CD4-positive, alpha-beta T cell treated with Interleukin-6 for 4 hours (primary cell): ENCODE measurements around the gene EEF1AKMT1.

Experiments used
- DNase-seq: peaks from one replicate; pipeline ENCODE4 v3.0.0-alpha.2; 2020; ENCODE audit warnings: mixed read lengths

The EEF1AKMT1 gene

DNA sequence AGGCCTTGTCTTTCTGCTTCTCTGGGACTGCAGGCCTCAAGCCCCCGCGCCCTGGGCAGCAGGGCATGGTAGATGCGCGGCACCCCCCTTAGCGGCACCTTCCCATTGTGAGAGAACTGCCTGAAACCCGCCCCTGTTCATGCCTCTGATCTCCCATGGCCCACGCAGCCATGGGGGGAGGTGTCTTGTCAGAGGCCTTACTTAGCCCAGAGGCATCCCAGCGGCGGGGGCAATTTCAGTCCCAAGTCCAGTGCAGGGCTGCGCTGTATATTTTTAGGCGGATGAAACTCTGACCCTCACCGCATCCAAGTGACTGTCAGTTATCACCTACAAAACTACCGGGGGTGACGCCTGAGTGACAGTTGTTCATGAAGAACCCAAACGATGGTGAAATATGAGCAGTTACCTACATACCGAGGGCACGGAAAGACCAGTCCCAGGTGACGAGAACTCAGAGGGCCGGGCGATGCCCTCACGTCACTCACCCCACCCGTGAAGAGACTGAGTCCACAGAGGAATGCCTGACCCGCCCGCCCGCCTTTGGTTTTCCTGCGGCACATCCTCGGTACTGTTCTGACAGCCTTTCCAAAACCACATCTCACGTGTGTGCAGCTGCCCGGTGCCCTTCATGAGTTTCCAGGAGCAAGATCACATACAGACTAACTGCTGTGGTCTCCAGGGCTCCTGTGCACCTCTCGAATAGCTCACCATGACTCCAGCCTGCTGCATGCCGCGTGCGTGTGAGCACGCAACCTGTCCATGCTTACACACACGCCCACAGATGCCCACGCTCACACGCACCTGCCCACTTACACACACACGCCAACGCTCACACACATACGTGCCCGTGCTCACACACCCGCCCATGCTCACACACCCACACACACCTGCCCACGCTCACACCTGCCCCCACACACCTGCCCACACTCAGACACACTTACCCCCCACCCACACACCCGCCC, 55.9 kb downstream of the EEF1AKMT1 start:
- no peak for DNase-seq

DNA sequence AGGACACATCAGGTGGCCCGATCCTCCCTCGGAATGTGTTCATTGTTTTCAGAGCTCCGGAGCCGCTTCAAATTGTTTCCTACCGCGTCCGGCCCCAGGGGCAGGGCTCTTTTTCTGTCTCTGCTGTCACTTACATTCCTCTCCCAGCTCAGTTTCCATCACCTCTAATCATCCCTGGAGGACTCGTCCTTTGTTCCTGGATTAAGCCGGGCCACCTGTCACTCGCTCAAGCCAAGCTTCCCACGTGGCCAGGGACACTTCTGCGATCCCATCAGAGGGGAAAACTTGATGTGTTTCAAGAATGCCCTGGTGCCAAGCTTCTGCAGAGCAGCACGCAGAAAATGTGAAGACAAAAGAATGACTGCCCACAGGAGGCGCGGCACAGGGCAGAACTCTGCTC, 56.8 kb downstream of the EEF1AKMT1 start:
- DNase-seq, result no peak

DNA sequence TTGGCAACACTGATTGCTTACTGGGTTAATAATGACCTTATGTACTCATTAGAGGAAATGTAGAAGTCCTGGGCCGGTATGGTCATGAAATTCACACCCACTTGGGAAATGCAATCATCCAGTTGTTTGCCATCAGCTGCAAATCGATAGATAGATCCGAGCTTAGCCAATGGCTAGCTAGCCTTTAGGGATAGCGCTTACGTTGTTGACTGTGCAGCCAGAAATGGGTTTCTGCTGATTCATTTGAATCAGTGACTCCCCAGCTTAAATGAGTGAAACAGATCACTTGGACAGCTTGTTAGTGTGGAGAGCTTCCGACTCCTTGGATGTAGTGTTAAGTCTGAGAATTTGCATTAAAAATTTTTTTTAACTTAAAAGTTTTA, 58.4 kb downstream of the EEF1AKMT1 start:
- DNase-seq, result no peak

DNA sequence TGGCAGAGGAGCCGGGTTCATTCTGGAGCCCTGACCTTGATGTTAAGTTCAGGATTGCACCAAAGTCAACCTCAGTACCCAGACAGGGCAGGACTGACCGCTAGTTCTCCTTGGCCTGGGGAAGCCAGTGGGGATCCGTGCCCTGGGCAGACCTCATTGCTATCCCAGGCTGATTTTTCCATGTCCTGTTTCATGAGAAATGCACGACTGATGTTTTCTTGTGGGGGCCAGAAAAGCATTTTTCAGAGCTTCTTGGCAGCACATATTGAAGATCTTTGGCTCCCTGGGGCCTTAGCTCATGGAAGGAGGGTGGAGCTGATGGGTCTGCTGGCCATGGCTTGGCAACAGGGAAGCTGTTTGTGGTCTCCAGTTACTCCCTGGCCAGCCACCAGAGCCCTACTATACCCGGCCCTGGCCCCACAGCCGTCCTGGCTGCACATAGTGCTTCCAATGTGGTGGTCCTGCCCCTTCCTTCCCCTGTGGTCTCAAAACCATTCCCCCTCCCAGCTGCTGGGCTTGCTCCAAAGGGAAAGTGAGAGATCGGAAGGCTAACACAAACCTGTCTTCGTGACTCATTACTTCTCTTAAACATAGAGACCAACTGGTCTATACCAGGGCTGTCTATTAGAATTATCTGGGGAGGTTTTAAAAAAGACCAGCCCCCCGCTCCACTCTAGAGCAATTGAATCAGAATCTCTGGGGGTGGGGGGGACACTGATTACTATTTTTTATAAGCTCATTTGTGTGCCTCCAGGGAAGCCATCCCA, 59.0 kb downstream of the EEF1AKMT1 start:
- no peak for DNase-seq

DNA sequence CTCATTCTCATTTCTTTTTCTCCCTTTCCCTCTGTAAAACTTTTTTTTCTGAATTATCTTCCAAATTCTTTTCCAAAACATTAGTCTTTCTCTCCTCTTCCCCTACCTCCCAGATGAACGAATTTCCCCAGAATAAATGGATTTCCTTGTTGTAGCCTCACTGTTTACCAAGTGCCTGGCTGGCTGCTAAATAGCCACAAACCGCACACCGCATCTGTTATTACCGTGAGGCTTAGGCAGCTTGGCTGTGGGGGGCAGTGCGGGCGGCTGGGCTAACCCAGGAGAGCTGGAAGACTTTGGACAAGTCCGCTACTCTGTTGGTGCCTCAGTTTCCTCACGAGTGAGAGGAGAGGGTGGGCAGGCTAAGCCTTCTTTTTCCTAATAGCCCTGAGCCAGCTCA, 59.6 kb downstream of the EEF1AKMT1 start:
- DNase-seq, result no peak

DNA sequence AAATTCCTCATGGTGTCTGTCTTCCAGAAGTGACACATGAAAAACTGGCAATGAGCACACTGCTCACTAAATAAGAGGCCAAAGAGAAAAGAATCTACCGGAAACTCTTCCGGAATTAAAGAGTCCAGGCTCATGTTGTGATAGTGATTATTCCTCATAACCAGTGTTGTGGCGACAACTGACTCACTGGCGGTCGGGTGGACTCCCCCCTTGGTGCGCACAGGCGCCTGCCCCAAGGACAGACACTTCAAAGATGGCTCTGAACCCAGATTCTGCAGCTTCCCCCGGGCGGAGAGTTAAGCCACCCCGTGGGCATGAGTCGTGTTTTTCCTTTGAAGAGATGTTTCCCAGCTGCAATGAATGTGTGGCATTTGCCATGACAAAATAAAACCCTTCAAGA, 60.0 kb downstream of the EEF1AKMT1 start:
- no peak for DNase-seq

DNA sequence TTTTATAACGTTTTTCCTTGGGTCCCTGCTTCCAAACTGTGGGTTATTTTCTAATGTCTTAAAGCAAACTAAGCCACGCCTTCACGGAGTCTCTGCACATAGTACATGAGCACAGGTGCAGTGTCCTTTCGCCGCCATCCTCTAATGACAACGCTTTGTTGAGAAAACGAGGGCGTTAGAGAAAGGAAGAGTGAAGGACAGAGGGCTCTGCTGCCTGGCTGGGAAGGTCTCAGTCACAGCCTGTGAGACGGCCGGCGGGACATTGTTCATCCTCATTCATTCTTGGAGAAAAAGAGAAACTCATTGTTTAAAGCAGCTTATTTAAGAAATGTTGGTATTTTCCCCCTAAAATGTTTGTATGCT, 60.8 kb downstream of the EEF1AKMT1 start:
- DNase-seq, result no peak

DNA sequence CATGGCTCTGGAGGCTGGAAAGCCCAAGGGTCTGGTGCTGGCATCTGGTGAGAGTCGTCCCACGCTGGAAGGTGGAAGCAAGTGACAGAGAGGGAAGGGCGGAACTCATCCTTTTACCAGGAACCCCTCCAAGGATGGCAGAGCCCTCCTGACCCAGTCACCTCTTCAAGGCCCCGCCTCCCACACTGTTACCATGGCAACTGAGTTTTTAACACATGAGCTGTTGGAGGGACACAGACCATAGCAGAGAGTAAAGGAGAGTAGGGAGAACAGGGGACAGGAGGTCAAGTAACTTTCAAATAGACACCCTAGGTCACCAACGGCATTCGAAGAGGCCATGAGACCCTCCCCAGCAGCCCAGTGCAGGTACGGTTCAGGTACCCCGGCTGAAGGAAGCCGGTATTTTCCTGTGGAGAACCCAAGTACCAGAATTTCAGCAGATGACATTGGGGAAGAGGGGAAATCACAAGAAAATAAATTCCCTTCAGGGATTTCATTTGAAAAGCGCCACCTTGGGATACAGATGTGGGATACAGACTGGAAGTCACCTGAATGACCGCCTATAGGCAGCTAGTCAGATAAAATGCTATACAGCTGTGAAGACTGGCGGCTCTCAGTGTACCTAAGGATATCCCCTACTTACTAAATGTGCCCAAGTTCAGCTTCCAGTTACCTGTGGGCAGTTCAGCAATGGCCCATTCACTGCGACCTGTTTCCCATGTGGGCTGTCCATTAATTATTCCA, 62.3 kb downstream of the EEF1AKMT1 start:
- no peak for DNase-seq

DNA sequence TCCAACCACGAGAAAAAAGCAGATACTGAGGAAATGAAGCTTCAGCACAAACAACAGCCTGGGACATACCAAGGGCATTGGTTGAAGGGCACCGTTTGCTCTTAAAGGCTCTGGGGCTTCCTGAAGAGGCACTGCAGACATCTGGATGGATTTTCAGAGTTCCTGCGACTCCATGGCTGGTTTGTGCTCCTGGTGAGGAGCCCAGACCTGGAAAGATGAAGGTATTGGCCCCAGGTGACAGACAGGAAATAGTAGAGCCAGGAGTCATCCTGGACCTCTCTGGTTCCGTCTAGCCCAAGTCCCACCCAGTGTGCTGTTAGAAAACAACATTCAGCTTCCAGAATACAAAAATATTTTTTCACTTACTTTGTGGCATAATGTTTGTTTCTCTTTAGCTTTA, 64.0 kb downstream of the EEF1AKMT1 start:
- no peak for DNase-seq

DNA sequence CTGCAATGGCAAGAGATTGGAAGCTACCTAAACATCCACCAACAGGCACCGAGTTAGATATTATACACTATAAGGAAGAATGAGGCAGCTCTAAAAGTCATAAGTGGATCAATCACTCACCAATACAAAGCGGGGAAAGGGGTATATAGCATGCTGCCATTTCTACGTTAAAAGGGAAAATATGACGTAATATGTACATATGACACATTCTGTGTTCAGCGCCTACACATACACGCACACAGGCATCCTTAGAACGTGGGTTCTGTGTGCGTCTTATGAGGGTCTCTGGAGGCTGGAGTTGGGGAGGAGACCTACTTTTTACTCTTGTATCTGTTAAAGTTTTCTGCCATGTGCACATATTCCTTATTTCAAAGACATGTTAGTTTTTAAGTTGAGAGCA, 64.4 kb downstream of the EEF1AKMT1 start:
- DNase-seq, result no peak

DNA sequence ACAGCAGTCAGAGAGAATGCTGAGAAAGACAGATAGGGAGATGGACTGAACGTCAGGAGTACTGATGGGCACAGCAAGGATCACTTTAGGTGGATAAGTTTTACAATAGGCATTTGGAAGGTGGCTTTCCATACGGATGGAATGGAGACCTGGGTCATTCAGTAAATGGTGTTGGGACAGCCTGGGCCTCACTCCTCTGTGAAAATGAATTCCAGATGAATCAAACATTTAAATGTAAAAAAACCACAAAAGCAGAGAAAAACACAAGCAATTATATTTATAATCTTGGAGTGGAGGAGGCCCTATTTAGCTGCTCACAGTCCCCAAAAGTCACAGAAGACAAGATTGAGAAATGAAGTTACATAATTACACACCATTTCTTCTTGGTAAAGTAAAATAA, 65.5 kb downstream of the EEF1AKMT1 start:
- DNase-seq, result no peak

DNA sequence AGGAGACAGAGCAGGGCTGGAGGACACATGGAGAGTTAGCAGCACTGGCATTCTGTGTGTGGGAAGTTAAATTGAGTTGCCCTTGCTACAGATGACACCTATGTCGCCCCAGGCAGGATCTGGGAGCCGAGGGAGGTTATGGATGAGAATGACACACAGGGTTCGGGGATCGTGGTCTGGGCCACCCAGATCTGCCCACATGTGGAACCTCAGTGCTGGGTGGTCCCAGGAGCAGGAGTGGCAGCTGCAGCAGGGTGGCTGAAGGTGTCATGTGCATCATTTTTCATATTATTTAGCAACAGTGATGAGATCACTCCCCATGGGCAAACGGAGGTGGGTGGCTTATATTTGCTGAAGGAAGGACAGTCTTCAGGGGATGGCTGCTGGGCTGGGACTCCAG, 67.1 kb downstream of the EEF1AKMT1 start:
- no peak for DNase-seq

DNA sequence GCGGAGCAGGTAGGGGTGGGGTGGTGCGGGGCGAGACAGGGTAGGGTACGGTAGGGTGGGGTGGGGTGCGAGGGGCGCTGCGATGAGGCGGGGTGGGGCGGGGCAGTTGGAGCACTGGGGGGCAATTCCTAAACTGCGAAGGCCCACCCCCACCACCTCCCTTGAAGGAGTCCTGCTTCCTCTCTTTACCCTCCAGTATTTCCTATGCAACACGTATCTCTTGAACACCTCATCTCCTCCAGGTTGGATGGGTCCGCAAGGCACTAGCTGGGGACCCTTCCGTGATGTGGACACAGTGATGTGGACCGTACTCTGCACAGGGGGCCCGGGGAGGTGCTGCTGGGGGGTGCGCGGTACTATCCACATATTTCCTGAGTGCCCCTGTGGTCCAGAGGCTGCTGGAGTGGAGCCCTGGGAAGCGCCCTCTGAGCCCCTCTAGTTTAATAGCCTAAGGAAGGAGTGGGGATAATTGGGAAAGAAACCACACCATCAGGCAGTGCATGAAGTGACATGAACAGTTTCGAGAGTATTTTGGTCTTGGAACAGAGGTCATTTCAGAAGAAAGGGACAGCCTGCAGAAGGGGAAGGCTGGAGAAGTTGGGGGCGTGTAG, 69.2 kb downstream of the EEF1AKMT1 start:
- DNase-seq, result no peak

DNA sequence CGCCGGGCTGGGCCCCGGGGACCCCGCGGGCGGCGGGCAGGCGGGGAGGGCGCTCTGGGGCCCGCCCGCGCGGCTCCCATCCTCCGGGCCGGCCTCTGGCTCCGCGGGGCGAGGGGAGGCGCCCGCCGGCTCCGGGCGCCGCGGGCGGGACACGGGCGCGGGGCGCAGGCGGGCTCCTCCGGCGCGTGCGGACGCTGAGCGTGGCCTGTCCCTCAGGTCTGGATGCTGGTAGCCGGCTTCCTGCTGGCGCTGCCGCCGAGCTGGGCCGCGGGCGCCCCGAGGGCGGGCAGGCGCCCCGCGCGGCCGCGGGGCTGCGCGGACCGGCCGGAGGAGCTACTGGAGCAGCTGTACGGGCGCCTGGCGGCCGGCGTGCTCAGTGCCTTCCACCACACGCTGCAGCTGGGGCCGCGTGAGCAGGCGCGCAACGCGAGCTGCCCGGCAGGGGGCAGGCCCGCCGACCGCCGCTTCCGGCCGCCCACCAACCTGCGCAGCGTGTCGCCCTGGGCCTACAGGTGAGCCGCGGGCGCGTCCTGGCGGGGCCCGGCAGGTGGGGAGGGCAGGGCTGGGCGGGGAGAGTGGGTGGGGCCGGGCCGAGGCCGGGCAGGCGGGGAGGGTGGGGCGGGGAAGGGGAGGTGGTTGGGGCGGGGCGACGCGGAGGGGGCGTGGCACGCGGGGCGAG, 69.8 kb downstream of the EEF1AKMT1 start:
- peak; percentile 78 for DNase-seq

DNA sequence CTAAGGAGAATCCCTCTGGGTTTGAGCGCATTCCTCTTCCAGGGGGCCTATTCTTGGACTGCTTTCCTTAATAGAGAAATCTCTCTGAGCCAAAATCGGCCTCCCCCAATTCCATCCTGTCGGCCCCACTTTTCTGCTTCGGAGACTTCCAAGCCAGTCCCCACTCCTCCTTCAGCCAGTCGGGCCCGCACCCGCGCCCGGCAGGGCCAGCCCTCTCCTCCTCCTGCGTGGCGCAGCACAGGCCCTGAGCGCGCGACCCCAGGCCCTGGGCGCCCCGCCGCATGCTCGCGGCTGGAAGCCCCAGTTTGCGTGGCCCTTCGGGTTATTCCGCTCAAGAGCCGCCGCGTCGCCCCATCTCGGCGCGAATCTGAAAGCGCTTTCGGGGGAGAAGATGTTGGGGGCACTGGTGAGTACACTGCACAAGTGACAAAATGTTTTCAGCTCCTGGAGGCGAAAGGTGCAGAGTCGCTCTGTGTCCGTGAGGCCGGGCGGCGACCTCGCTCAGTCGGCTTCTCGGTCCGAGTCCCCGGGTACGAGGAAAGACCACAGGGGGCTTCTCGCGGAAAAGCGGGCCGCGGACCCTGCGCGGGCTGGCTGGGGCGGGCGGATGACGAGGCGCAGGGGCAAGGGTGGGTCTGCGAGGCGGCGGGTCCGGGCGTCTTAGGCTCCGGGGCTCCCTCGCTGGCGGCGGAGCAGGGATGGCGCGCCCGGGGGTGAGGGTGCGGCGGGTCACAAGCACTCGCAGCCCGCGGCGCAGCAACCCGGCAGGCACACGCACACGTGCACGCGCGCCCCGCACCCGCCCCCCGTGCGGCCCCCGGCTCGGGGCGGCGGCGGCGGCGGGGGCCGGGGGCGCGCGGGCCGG, 70.6 kb downstream of the EEF1AKMT1 start, which contains the start of gene IL17D:
IL17D (plus strand) TSS at position 785 of the 865 bp plus-strand sequence. CDS start 303 bp downstream, outside the sequence.
- peak; percentile 38 for DNase-seq

DNA sequence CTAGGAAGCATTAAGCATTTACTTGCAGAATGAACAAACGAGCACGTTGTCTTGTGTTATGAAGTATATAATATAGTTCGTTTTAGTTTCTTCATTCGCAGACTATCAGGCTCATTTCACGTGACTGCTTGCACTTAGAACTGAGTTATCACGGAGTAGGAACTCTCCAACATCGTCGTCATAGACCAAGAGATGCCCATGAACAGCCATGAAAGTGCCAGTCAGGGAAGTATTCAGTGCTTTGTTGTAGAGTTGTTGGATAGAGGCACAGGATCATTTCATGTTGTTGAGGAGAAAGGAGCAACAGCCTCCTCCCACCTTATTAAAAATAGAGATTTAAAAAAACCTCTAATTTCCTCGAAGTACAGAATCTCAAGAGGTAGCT, 71.2 kb downstream of the EEF1AKMT1 start:
- DNase-seq, result no peak

DNA sequence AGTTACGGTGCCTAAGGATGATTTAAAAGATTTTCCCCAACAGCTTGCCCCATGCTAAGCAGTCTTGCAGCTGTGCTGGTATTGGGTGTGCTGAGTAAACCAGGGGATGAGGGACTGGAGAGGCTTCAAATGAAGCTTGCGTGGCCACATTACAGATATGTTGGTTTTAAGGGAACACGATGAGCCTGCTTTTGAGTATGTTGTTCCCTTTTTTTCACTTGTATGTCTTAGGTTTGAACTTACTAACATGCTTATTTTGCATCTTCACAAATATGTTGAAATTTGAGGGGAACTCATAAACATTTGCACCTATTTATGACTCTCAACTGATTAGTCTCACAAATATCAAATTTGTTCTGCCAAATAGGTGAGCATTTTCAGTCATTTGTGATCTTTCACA, 72.3 kb downstream of the EEF1AKMT1 start:
- no peak for DNase-seq

DNA sequence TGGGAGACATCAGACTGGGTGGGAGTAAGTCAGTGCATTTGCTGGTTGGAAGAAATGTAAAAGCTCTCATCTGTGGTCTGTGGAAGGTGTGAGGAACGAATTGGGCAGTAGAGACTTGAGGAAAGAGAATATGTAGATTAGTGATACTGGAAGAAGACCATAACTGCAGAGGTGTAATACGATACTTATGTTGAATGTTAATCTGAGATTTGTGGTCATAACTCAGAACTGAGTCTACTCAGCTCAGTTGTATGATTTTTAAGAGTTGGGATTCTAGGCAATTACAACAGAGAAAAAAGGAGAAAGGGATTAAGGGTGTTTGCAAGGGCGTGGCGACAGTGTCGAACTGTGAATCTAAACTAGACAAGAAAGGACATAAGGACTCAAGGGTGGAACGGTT, 73.5 kb downstream of the EEF1AKMT1 start:
- no peak for DNase-seq

DNA sequence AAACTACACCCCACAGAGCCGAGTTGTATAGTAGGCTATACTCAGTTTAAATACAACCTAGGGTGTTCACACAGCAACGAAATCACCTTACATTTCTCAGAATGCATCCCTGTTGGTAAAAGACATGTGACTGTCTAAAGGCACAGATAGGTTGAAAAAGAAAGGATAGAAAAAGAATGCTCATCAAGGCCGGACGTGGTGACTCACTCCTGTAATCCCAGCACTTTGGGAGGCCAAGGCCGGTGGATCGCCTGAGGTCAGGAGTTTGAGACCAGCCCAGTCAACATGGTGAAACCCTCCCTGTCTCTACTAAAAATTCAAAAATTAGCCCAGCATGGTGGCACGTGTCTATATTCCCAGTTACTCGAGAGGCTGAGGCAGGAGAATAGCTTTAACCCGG, 74.0 kb downstream of the EEF1AKMT1 start:
- DNase-seq, result no peak

DNA sequence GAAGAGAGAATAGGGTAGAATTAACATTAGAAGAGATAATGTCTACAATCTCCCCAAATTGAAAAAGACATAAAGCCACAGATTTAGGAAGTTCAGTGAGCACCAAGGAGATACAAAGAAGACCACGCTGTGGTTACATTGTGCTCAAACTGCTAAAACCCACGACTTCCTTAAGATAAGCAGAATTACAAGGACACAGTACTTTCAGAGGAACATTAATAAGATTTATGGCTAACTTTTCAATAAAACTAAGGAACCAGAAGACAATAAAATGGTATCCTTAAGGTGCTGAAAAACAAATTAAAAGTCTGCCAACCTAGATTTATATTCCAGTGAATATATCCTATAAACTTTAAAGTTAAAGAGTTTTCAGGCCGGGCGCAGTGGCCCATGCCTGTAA, 77.7 kb downstream of the EEF1AKMT1 start:
- no peak for DNase-seq

DNA sequence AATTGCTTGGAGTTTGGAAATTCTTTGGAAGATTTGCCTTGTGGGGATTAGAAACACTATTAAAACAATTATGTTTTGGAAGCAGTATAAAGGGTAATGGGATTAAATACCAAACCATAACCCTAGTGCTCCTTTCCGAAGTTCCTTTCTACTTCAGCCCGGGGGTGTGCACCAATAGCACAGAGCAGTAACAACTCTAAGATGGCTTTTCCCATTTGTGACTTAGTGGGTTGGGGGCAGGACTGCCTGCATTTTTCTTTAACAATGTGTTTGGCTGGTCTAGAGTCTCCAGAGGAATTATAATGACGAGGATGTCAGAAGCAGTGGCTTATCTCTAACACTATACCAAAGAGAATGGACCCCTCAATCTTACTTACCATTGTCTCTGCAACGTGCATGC, 82.1 kb downstream of the EEF1AKMT1 start:
- DNase-seq, result no peak
